SKM-1 (cell line): ENCODE measurements around the gene TAOK1.

Experiments
- DNase-seq: peaks from one replicate; lab custom pipeline; 2025; ENCODE audit not compliant: unreplicated experiment; lab: John Stamatoyannopoulos, UW

TAOK1 gene

GRCh38 chr17:29568331-29569244, 178.4 kb downstream of the TAOK1 start, which contains the start of gene TP53I13:
TP53I13 (plus strand) TSS chr17:29568701; CDS start chr17:29568759, 58 bp downstream.
- DNase-seq, result peak; percentile 51

DNA sequence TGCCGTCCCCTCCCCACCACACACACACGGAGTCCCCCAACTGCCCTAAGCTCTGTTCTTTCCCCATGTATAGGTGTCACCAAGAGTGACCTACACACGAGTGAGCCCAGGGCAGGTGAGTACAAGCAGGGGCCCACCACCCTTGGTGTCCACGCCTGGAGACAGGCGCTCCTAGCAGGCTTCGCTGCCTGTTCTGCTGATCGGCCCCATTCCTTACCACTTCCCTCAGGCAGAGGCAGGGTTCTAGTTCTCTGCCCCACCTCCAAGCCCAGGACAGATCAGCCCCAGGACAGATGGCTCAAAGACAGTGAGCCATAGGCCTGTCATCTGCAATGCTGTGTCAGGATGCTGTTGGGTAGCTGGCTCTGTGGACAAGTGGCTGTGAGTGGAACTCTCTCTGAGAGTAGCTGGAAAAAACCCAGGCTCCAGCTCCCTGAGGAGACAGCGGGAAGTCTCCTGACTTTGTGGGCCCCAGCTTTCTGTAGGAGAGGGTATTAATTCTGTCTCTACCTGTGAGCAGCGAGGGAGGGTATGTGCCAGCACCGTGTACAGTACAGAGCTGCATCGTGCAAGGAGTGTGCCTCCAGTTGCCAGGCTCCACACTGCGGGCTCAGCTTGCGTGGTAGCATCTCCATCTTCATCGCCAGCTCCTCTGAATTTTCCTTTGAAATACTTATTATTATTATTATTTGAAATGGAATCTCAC, 179.2 kb downstream of the TAOK1 start:
- DNase-seq, result no peak

GRCh38 chr17:29570521-29570920, 180.4 kb downstream of the TAOK1 start:
- DNase-seq, result no peak

GRCh38 chr17:29571486-29571882, 181.3 kb downstream of the TAOK1 start:
- DNase-seq, result no peak

GRCh38 chr17:29571883-29572681, 181.9 kb downstream of the TAOK1 start:
- DNase-seq, result no peak

DNA sequence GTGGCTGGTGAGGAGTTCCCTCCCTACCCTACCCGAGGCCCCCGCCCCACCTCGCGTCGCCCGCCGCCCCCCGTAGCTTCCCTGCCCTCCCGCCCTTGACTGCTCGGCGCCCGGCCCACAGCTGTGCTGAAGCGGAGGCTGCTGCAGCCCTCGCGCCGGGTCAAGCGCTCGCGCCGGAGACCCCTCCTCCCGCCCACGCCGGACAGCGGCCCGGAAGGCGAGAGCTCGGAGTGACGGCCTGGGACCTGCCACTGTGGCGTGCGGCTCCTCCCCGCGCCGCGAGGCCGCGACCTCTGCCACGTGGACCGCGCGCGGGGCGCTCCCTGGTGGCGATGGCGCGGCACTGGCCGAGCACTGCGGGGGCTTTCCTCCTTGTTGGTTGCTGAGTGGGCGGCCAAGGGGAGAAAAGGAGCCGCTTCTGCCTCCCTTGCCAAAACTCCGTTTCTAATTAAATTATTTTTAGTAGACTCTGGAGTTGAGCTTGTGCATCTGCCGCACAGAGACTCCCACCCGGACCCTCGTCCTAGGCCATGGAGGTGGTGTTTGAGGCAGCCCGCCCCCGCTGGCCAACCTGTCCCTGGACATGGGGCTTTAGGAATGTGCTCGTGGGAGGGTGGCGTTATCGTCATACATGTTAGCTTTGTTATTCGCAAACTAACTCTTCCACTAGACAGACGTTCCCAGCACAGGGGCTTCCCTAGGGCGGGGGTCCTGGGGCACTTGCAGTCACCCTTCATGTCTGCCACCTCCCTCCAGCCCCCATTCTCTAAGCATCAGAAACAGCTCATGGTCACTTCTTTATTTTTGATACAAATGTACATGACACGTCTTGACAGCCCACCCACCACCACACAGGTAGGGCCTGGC, 182.8 kb downstream of the TAOK1 start:
- no peak for DNase-seq

DNA sequence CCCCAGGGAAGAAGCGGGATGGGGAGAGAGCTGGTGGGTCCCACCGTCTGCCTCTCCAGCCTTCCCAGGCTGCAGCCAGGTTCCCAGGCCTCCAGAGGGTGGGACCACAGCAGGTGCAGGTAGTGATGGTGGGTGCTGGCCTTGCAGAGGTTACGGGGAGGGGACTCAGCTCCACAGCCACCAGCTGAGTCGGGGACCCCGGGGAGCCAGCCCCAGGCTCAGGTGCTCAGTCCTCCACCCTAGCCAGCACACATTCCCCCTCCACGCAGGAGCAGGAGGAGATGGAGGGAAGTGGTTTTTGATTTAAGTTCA, 183.4 kb downstream of the TAOK1 start:
- no peak for DNase-seq

GRCh38 chr17:29573871-29574731, 183.9 kb downstream of the TAOK1 start:
- DNase-seq, result no peak

- no peak for DNase-seq
Observed at GRCh38 chr17:29574732-29575510, 184.8 kb downstream of the TAOK1 start.

DNA sequence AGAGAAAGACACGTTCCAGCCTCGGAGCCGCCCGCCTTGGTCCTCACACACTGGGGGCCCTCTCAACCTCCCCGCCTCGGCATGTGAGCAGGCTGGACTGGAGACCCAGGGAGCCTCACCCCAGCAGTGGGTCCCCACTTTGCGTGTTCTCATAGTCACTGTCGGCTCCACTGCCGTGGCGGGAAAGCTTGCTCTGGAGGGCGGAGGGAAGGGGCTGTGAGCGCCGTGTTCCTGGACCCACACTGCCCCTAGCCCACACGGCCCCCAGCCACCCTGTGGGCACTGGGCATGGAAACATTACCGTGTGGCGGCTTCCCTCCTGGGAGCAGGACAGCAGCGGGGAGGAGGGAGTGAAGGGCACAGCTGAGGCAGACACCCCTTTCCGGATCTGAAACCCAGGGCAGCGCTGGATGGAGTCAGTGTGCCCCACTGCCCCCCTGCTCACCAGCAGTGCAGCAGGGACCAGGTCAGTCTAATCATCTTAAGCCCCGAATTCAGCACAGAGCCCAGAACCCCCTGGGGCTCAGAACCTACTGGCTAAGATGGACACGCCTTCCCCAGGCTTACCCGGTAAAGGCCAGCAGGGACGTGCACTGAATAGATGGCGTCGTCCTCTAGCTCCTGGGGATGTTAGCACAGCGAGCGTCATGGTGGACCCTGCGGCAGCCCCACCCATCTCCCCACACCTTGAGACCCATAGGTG, 185.5 kb downstream of the TAOK1 start:
- no peak for DNase-seq

DNA sequence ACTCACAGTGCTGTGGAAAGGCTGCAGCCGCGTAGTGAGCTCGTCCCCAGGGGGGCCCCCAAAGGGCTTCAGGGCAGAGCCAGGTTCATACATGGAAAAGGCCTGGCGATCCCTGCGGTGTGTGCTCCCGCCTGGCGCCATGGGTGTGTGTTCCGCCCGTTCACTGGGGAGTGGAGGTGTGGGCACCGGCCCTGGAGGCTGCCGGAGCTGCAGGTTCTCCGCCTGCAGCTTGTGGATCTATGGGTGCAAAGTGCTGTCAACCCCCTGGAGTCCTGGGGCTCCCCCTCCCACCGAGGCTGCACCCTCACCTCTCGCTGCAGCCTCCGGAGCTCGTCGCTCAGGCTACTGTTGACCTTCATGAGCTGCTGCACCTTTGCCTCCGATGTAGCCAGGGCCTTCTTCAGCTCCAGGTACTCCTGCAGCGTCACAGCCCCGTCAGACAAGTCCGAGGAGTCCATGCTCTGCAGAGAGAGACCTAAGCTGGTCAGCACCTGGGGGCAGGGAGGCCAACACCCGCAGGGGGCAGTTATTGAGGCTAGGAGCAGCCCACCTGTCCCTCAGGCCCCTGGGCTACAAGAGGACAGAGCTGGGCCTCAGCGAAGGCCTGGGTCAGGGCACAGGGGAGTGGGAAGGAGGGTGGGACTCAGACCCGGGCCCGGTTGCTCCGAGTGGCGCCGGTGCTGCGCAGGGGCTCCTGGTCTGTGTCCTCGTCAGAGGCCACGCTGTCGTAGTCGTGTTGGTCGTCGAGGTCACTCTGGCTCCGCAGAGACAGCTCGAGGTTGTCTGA, 186.2 kb downstream of the TAOK1 start:
- no peak for DNase-seq

DNA sequence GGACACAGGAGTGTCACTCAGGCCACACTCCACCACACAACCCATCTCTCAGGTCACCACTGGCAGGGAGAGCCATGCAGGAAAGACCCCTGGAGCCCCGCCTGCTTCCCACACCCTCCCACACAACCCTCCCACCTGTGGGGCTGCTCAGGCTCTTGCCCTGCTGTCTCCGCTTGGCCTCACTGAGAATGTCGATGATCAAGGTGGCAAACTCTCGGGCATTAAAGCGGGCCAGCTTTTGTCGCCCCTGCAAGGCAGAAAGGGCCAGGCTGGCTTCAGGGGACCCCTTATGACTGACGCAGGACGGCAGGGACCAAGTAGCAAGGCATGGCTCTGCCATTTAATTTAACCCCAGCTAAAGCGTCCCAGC, 186.8 kb downstream of the TAOK1 start:
- no peak for DNase-seq

DNA sequence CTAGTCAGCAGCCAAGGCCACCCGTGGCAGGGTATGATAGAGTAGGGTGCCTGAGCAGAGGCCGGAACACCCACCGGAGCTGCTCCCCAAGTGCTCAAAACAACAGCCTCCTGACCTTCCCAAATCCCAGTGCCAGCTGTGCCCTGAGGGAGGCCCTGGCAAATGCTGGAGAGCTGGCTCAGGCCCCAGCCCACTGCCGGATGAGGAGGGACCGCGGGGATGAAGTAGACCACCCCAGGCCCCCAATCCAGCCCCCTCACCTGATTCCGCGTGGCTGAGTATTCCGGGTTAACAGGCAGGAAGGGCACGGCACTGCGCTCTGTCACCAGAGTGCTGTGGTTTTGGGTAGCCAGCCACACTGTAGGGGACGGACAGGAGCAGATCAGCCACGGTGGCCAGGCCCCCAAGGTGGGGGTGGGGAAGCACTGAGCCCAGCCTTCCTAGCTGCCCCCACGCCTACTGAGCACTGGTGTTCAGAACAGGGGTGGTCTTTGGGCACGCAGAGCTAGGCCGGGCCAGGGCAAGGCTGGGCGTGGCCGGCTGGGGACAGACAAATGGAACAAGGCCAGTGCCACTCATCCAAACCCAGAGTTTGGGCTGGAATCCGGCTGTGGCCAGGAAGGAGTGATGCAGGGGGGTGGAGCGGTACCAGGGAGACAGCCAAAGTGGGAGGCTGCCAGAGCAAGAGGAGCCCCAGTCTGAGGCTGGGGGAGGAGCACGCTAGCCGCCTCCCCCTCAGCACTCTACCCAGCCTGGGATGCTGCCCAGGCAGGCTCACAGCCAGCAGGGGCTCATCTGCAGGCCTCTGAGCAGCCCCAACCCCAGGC, 187.4 kb downstream of the TAOK1 start:
- DNase-seq, result no peak

- DNase-seq, result no peak
Observed at GRCh38 chr17:29578626-29579485, 188.7 kb downstream of the TAOK1 start.

DNA sequence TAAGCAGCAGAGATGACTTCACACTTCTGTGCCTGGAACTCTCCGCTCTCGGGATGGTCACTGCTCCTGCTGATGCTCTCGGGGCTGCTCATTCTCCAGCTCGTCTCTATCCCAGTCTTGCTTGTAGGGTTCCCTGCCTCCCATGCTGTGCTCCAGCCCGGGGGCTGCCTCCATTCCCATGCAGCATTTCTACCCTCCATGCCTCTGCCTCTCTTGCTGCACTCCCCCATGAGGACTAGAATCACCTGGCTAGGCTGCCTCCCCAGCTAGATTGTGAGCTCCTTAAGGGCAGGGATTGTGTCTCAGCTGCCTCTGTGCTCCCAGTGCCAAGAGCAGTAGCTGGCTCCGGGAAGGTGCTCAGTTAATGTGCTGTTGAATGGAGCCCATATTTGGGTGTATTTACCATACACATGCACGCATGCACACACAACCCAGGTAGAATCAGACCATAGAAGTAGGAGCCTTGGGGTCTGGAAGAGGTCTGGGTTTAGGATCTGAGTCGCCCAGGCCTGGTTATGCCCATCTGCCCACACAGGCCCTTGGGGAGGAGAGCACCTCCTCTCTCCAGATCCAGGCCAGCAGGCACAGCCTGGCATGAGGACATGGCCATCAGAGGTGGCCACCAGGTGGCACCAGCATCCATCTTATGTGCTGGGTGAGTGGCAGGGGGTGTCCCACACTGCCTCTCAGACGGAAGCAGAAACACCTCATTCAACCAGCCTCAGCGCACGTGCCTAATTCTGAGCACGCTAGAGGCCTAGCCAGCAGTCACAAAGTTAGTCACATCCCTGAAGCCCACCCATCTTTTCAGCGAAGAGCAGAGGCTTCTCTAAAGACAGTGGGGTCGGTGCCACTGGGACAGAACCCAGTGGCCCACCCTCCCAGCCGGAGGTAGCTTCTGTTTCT, 190.0 kb downstream of the TAOK1 start:
- DNase-seq, result no peak
